ENCODE data around the gene CCDC187. TPM values are rescaled to one million over a fixed set of nuclear protein-coding genes. Genes with fewer than 3 reads are reported as not detected.

Gene CCDC187
- total and polyA plus RNA-seq, 2 of the 4 experiments (the other 2 are of a cell fraction), result not detected

- Histone ChIP-seq H4K5ac (ENCODE audit: low read depth, low read length) (no peak overlapping the region), H3K9ac (ENCODE audit: low read depth, low read length) (no peak overlapping the region), H3K4me1 (ENCODE audit: control insufficient read depth, insufficient read depth, low read length) (peaks cover under 1% of the 10 kb centered on the region; the same call in 1 of the 2 replicates), H3K14ac (replicated peaks; ENCODE audit: low read depth, low read length) (no peak overlapping the region), H2BK5ac (ENCODE audit: low read depth, low read length, poor library complexity, severe bottlenecking) (no peak overlapping the region), H2BK120ac (ENCODE audit: low read depth, low read length) (no peak overlapping the region), H3K4me2 (ENCODE audit: low read depth, low read length) (no peak overlapping the region), H2BK15ac (ENCODE audit: low read depth, low read length) (no peak overlapping the region), H3K18ac (ENCODE audit: low read depth, low read length) (no peak overlapping the region), H3K56ac (ENCODE audit: extremely low read depth, insufficient read depth, low read length) (no peak overlapping the region), H2AK5ac (ENCODE audit: low read depth, low read length) (no peak overlapping the region), H3K23ac (ENCODE audit: low read depth, low read length) (no peak overlapping the region), H3K36me3 (ENCODE audit: control insufficient read depth, insufficient read depth, low read length) (peaks cover 14% of the 10 kb centered on the region), H2AK9ac (replicated peaks; ENCODE audit: low read depth, low read length, poor library complexity) (no peak overlapping the region), H3K27me3 (ENCODE audit: control insufficient read depth, insufficient read depth, low read length) (no peaks in the 10 kb centered on the region), H3K4ac (ENCODE audit: low read depth, low read length) (no peak overlapping the region), H4K20me1 (ENCODE audit: insufficient read depth, low read length) (peaks cover 50% of the 10 kb centered on the region), H4K91ac (ENCODE audit: insufficient read depth, low read depth, low read length) (no peak overlapping the region), H3K79me1 (ENCODE audit: low read depth in 1 of 2, low read length in 2 of 2) (peaks cover 6 to 28% of the 10 kb centered on the region in 2 experiments; a peak in 3 of 4 replicates), H3K9me1 (ENCODE audit: insufficient read depth, low read length) (peaks cover 8% of the 10 kb centered on the region; the same call in 1 of the 2 replicates), H4K8ac (ENCODE audit: low read depth in 2 of 2, low read length in 2 of 2) (no peak overlapping the region), H3K4me3 (ENCODE audit: insufficient read depth, low read depth, low read length) (no peak overlapping the region), H3K9me3 (ENCODE audit: control insufficient read depth, insufficient read depth, low read length) (no peaks in the 10 kb centered on the region), H2AFZ (replicated peaks; ENCODE audit: low read length, poor library complexity) (no peak overlapping the region), H2BK20ac (ENCODE audit: low read depth, low read length) (no peak overlapping the region), H3K27ac (ENCODE audit: insufficient read depth, low read length) (no peak overlapping the region)
- ATAC-seq (ENCODE audit: low read depth), result no peak
- DNase-seq, result no peak
- dilution Hi-C loops (cut with HindIII; ENCODE audit: low sequenced_read_pairs, unreplicated experiment) (no loop called here), intact Hi-C loops (cut with micrococcal nuclease) (no loop called here), in situ Hi-C loops (cut with MboI; ENCODE audit: low sequenced_read_pairs) (no loop called here)
- 92% methylated on average over 3 of the region's 13 CpGs; no CpG with 5 or more reads in 1 of the 2 experiments for WGBS, 2 experiments (ENCODE audit: extremely low coverage in 2 of 2, insufficient read length in 1 of 2)
- TF ChIP-seq RFX5 (IDR thresholded peaks at IDR 0.05; ENCODE audit: low read depth, low read length) (no peak), NFE2L2 (IDR thresholded peaks at IDR 0.05; ENCODE audit: low read depth, low read length) (no peak), POLR2A (IDR thresholded peaks at IDR 0.05; ENCODE audit: low read depth, low read length) (no peak), MXI1 (IDR thresholded peaks at IDR 0.05; ENCODE audit: borderline replicate concordance, low read depth, low read length) (no peak), RCOR1 (IDR thresholded peaks at IDR 0.05; ENCODE audit: insufficient replicate concordance, low read length) (no peak), ELK1 (IDR thresholded peaks at IDR 0.05; ENCODE audit: borderline replicate concordance, low read depth, low read length) (no peak), MAFK (IDR thresholded peaks at IDR 0.05; ENCODE audit: low read depth, low read length) (no peak), MAZ (IDR thresholded peaks at IDR 0.05; ENCODE audit: borderline replicate concordance, low read depth, low read length) (no peak), SMC3 (IDR thresholded peaks at IDR 0.05; ENCODE audit: low read depth, low read length) (no peak), CTCF (conservative IDR thresholded peaks at IDR 0.05; ENCODE audit: low read depth, low read length) (no peak), RAD21 (IDR thresholded peaks at IDR 0.05; ENCODE audit: low read length) (no peak), CEBPB (IDR thresholded peaks at IDR 0.05; ENCODE audit: low read depth, low read length) (no peak), FOS (IDR thresholded peaks at IDR 0.05; ENCODE audit: low read depth, low read length) (no peak), CHD1 (IDR thresholded peaks at IDR 0.05; ENCODE audit: low read depth, low read length) (no peak), USF2 (IDR thresholded peaks at IDR 0.05; ENCODE audit: low read depth, low read length) (no peak), BHLHE40 (IDR thresholded peaks at IDR 0.05; ENCODE audit: low read depth, low read length) (no peak)
- BruUV-seq (replicated peaks), result no TSS peak
- POLR2A ChIA-PET (ENCODE audit: unreplicated experiment), result no interaction called here
- CTCF ChIA-PET, result no interaction called here
Measured at GRCh38 chr9:136222906-136223285, 81.0 kb downstream of the CCDC187 start.
